AG04449 (cell line): ENCODE data around the gene TOLLIP.

ENCODE experiments used
- CTCF ChIA-PET: fragments of 350-600 bp; formaldehyde crosslinking; extraction: SDS; loops from one replicate; lab custom pipeline; 2021; ENCODE audit warnings: antibody characterized with exemption; lab: Yijun Ruan, JAX
- POLR2A ChIA-PET: fragments of 400-600, 350-600 bp; formaldehyde crosslinking; extraction: SDS; loops from one replicate; lab custom pipeline; 2020; ENCODE audit warnings: antibody characterized with exemption, inconsistent platforms; lab: Yijun Ruan, JAX
- DNase-seq: peaks from one replicate; pipeline ENCODE4 v3.0.0-alpha.2; 2010; ENCODE audit warnings: low read depth, low spot score
- H3K4me3 ChIP-seq: 2 replicates; pipeline ENCODE4 v1.5.1; 2011; ENCODE audit warnings: low read depth, mild to moderate bottlenecking, control low read depth, low read length
- TF ChIP-seq, protein P1 (sequence below): IDR thresholded peaks from one replicate; pipeline ENCODE4 v1.5.1; 2011; ENCODE audit warnings: mild to moderate bottlenecking, moderate library complexity, low read length, control low read depth, inconsistent platforms; ENCODE audit not compliant: insufficient read depth; ENCODE audit errors: missing control alignments

TOLLIP gene

DNA sequence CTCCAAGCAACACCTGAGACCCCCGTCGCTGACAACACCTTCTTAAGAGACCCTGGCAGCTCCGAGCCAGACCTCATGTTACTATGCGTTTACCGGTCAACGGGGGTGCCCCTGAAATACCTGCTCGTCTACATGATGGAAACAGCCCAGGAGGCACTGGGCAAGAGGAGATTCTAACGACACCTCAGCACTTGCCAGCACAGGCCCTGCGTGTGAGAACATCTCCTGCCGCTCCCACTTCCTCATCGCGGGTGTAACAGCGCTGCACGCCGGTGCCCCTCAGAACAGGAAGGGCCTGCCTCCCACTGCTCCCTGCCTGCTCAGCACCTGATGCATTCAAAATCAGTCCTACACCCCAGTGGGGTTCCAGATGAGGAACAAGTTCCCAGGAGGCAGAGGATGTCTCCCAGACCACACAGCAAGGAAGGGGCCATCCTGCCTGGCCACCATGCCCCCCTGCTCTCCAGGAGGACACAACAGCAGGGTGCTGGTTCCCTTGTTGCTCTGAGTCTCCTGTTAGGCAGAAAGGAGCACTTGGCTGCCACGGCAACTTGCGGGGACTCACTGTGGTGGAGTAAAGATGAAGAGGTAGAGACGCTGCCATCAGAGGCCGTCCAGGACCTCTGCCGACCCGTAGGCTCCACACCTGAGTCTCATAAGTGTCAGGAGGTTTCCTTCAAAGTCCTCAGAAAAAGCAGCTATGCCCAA, 2.1 kb downstream of the TOLLIP start:
- no peak overlapping the region for H3K4me3 ChIP-seq
- no peak for DNase-seq
- POLR2A ChIA-PET: no interaction called here
- CTCF ChIA-PET: interaction anchor here (1.2 kb wide), 1 partner anchor 14 kb away, joined by 3 read pairs; no protein-coding TSS in a partner anchor
- TF ChIP-seq, protein P1, sequence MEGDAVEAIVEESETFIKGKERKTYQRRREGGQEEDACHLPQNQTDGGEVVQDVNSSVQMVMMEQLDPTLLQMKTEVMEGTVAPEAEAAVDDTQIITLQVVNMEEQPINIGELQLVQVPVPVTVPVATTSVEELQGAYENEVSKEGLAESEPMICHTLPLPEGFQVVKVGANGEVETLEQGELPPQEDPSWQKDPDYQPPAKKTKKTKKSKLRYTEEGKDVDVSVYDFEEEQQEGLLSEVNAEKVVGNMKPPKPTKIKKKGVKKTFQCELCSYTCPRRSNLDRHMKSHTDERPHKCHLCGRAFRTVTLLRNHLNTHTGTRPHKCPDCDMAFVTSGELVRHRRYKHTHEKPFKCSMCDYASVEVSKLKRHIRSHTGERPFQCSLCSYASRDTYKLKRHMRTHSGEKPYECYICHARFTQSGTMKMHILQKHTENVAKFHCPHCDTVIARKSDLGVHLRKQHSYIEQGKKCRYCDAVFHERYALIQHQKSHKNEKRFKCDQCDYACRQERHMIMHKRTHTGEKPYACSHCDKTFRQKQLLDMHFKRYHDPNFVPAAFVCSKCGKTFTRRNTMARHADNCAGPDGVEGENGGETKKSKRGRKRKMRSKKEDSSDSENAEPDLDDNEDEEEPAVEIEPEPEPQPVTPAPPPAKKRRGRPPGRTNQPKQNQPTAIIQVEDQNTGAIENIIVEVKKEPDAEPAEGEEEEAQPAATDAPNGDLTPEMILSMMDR: no peak

DNA sequence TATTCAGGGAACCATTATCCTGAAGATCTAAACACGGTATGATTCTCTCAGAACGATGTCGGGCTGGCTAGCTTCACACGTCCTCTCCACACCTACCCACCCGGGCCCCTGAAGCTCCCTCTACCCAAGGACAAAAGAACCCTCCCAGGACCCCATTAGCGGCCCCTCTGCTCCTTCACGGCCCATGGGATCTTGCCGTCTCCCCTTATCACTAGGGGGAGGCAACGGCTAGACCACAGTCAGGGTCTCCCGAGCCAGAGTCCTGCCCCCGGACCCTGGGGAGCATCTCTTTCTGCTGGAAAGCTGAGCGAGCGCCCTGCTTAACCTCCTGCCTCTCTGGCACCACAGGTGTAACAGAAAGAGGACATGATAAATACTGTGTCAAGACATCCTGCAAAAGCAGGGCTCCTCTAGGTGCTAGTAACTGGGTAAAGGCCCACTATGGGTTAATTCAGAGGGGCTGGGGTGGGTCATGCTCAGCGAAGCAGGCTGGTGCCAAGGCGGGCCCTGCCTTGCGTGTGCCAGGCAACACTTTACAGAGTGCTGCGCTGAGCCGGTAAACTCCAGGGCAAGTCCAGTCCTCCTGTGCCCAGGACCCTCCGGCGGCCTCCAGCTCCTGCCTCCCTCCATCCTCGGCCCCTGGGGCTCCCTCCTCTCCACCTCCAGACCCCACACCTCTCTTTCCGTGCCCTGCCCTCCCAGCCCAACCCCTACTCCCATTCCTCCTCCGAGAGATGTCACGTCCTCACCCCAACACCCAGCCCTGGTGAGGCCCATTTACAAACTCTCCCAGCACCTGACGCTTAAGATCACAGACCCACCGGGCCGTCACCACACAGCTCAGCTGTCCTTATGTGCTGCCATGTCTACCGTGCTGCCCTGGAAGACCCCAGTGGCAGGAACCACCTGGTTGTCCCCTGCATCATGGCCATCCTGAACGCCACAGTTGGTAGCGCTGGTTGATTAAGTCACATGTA, 3.0 kb downstream of the TOLLIP start:
- no peak overlapping the region for H3K4me3 ChIP-seq
- POLR2A ChIA-PET: no interaction called here
- TF ChIP-seq, protein P1: no peak
- CTCF ChIA-PET: no interaction called here
- no peak for DNase-seq

DNA sequence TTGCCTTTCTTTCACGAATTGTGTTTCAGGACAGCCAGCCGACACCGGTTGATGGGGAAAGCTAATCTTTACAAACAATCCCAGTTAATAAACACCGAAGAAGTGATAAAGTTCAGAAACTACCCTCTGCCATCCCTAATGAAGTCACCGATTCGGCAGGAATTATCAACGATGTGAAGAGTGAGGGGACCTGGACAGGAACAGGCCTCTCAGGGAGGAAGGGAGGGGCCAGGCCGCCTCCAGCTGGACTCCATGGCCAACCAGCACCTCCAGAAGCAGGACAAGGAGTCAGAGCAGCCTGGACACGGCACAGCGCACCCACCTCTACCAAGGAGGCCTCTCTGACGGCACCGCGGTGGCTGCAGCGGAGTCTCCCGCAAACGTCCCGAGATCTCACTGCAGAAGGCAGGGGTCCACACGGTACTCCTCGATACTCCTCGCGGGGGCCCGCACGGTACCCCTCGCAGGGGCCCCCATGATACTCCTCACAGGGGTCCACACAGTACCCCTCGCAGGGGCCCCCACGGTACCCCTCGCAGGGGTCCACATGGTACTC, 3.9 kb downstream of the TOLLIP start:
- POLR2A ChIA-PET: no interaction called here
- H3K4me3 ChIP-seq: no peak overlapping the region
- CTCF ChIA-PET: no interaction called here
- no peak for DNase-seq
- TF ChIP-seq, protein P1: no peak

DNA sequence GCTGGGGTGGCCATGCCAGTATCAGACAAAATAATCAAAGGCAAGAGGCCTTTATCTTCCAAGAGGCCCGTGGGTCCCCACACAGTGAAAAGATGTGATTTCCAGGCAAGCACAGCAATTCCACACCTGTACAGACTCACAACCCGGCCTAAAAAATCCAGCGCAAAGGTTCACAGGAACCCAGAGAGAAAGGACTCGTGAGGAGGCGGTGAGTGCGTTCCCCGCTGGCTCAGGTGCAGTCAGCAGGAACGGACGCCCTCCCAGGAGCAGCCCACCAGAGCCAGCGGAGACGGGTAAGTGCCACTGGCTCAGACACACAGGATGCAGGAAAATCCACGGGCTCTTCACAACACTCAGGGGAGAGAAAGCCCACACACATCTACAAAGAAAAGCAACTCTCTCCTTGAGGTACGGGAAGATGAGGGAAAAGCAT, 4.4 kb downstream of the TOLLIP start:
- CTCF ChIA-PET: interaction anchor here (1.8 kb wide), 1 partner anchor 209 kb away, joined by 4 read pairs; no protein-coding TSS in a partner anchor
- TF ChIP-seq, protein P1: no peak
- DNase-seq: no peak
- H3K4me3 ChIP-seq: no peak overlapping the region
- POLR2A ChIA-PET: no interaction called here

DNA sequence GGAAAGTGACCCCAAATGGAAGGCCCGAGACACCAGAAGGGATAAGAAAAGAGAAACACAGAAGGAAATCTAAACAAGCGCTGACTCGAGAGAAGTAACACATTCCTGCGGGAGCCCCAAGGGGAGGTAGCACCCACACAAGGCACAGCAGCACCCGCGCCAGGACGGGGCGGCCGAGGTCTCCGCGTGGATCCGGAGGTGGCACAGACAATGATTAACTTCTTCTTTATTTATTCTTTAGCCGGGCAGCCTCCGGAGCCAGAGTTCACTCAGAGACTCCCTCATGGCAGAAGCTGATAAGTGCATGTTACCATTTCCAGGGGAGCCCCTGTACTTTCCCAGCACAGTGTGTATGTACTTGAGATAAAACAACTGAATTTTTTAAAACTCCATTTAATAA, 5.1 kb downstream of the TOLLIP start:
- TF ChIP-seq, protein P1: no peak
- H3K4me3 ChIP-seq: no peak overlapping the region
- ChIA-PET POLR2A (no interaction called here), CTCF (interaction anchor here (1.8 kb wide), 1 partner anchor 210 kb away, joined by 4 read pairs; no protein-coding TSS in a partner anchor)
- DNase-seq: no peak
